Measurements from ENCODE around the gene LSS. TPM values are rescaled to one million over a fixed set of nuclear protein-coding genes. Genes with fewer than 3 reads are reported as not detected.
A peak's percentile ranks its signal among the peaks of the same experiment; 100 is the strongest.
"Not testable (repeated sequence)": the region's sequence is repeated elsewhere in the genome, so short reads cannot be mapped to it uniquely, and the experiment has no call there.

Gene LSS
- total RNA-seq, 1 experiment from 2014 or later: 55.0 TPM

DNA sequence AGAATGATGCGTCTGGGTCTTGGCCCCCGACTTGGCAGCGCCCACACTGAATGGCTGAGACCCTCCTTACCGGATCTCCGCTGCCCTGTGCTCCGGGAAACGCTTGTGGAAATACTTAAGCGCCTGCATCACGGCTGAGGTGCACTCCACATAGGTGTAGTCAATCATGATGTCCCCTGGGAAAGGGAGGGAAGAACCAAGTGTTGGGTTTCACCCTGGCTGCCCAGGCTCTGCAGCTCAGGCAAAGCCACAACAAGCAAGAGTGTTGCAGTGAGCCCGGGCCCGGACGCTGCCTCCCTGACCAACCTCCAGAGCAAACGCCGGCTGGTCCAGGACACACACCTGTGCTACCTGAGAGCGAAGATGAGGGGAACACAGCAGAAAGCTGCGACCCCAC, 22.8 kb downstream of the LSS start:
- DNase-seq (ENCODE audit: low read depth): no peak

- no peak for DNase-seq (ENCODE audit: low read depth)
Observed at GRCh38 chr21:46205166-46205565, 23.4 kb downstream of the LSS start.

DNA sequence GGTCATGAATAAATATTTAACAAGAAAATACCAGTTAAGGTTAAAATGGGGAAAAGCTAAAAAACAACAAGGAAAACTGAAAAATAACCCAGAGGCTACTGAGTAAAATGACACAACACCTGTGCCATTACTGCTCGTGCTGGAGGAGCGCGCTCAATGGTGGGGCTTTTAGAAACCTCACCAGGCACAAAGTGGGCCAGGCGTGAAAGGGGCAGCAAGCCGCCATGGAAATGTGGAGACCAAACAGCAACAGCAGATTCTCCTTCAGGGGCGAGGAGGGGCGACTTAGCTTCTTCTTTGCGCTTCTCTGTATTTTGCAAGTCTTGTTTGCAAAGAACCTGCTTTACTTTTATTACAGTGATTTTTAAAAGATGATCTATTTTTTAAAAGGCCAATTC, 25.4 kb downstream of the LSS start:
- DNase-seq (ENCODE audit: low read depth): no peak

DNA sequence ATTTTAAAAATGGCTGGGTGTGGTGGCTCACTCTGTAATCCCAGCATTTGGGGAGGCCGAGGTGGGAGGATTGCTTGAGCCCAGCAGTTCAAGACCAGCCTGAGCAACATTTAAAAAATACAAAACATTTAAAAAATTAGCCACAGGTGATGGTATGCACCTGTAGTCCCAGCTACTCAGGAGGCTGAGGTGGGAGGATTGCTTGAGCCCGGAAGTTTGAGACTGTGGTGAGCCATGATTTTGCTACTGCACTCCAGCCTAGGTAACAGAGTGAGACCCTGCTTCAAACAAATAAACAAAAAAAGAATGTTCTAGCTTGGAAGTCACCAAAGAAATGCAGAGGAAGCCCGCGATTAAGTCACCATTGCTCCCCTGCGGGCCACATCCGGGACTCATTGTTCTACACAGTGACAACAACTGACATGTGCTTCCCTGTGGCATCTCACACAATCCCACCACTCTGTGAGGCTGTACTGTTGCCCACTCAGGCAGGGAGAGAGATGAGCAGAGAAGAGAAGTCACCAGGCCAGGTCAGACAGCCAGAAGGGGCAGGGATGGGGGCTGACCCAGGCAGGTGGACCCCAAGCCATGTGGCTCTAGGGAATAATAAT, 25.9 kb downstream of the LSS start:
- DNase-seq (ENCODE audit: low read depth): no peak

DNA sequence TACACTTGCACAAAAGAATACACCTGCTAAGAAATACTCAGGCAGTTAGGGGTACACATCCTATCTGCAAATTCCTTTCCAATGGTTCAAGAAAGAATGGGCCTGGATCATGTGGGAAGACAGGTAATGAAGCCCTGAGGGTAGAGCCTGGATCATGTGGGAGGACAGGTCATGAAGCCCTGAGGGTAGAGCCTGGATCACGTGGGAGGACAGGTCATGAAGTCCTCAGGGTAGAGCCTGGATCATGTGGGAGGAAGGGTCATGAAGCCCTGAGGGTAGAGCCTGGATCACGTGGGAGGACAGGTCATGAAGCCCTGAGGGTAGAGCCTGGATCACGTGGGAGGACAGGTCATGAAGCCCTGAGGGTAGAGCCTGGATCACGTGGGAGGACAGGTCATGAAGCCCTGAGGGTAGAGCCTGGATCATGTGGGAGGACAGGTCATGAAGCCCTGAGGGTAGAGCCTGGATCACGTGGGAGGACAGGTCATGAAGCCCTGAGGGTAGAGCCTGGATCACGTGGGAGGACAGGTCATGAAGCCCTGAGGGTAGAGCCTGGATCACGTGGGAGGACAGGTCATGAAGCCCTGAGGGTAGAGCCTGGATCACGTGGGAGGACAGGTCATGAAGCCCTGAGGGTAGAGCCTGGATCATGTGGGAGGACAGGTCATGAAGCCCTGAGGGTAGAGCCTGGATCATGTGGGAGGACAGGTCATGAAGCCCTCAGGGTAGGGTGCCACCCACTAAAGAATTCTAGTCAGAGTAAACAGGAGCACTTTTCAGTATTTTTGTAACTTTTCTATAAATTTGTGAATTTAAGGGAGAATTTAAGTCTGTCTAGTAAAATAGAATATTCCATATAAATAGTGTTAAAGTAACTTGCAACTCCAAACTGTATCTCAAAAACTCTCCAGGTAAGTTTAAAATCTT, 27.4 kb downstream of the LSS start:
- not testable (repeated sequence) for DNase-seq (ENCODE audit: low read depth)

DNA sequence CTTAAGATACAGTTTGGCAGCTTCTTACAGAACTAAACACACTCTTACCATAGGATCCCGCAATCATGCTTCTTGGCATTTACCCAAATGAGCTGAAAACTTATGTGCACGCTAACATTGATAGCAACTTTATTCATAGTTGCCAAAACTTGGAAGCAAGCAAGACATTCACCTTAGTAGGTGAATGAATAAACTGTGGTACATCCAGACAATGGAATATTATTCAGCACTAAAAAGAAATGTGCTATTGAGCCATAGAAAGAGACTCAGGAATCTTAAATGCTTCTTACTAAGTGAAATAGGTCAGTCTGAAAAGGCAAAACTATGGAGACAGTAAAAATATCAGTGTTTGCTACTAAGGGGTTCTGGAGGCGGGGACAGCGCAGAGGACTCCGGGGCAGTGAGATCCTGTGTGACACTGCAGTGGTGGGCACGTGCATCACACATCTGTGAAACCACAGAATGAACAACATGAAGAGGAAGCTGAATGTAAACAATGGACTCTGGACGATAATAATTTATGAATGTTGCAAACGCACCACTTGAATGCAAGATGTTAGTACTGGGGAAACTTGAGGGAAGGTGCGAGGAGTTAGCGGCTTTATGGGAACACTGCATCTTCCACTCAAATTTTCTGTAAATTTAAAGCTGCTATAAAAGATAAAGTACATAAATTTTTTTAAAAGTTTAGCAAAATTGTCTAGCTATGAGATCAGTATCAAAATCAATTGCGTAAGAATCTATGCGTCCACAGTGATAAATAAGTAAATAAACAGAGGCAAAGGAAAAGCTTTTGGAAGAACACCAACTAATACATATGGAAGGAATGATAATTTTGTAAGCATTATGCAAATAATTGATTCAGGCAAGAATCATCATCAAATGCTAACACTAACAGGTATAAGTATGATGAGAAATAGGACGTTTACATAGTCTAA, 28.9 kb downstream of the LSS start:
- DNase-seq (ENCODE audit: low read depth): no peak

DNA sequence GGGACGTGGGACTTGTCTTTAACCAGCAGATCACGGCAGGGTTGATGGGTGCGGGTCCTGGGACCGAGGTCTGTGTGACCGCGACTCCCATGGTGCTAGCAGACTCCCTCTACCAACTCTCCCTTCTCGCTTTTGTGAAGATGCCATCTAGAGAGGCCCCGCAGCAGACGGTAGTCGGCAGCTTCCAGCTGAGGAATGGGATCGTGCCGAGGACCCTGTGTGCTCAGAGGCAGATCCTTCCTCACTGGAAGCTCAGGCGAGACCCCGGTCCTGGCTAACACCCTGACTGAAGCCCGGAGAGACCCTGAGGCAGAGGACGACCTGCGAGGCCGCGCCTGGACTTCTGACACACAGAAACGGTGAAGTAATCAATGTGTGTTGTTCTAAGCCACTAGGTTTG, 31.8 kb downstream of the LSS start:
- DNase-seq (ENCODE audit: low read depth): no peak

- no peak for DNase-seq (ENCODE audit: low read depth)
Observed at GRCh38 chr21:46195595-46196195, 32.9 kb downstream of the LSS start.

- no peak for DNase-seq (ENCODE audit: low read depth)
Observed at GRCh38 chr21:46194374-46195334, 33.9 kb downstream of the LSS start.

GRCh38 chr21:46193829-46194373, 34.7 kb downstream of the LSS start:
- no peak for DNase-seq (ENCODE audit: low read depth)

DNA sequence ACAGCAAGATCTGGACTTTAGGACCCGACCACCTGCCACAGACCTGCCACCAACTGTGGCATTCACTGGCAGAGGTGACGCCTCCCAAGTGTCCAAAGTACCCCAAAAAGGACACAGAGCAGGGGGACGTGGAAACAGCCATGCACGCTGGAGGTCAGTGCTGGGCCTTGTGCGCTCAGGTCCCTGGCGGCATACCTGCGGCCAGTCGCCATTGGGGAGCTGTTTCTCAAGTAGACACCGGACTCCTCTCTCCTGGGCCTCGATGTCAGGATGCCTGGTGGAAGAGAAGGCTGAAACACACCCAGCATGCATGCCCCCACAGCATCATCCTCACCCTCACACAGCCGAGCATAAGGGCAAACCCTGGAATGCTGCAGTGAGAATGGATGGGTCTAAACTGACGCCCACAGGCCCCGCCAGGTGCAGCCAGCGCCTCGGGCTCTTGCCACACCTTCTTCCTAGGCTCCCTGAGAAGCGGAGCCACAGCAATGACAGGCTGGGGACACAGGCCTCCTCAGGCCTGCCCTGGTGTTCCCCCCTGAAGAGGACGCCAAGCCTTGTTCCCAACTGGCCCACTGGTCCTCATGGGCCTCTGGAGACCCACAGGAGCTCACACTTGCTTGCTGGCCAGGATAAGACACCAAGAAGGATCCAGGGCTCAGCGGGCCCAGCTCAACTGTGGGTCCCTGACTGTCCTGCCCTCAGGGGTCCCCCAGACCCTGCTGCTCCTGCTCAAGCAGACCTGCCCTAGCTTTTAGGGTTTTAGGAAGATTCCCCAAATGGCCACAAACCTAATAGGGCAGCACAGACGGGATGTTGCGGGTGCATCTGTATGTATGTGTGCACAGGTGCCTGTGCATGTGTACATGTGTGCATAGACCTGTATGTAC, 36.6 kb downstream of the LSS start:
- DNase-seq (ENCODE audit: low read depth): no peak

- peak; percentile 84 for DNase-seq (ENCODE audit: low read depth)
Observed at GRCh38 chr21:46191257-46191685, 37.3 kb downstream of the LSS start.

DNA sequence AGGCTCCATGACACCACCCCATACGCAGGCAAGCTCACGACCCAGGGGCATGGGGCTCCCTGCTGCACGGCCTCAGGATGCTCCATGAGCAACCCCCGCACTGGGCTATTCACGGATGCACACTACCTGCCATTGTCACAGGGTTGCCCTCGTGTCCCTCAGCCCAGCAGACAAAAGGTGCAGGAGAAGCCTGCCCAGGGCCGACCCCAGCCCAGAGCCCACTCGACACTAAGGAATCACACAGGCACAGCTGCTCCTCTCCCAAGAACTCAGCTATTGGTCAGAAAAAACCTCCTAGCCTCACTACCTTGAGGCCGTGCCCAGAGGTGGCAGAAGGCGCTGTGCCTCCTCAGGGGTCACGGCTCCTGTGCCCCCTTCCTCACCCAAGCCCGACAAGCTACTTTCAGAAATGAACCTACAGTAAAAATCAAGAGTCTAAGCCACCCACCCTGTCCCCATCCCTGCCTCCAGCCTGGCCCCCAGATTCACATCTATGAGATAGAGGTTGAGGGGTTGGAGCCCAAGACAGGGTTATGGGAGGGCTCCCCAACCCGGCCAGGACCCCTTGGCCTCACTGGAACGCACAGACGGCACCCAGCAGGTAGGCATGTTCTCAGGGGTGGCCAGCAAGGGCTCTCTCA, 38.0 kb downstream of the LSS start:
- DNase-seq (ENCODE audit: low read depth): no peak

GRCh38 chr21:46189959-46190490, 38.5 kb downstream of the LSS start:
- no peak for DNase-seq (ENCODE audit: low read depth)

- DNase-seq (ENCODE audit: low read depth): peak; percentile 61
Observed at GRCh38 chr21:46189213-46189958, 39.2 kb downstream of the LSS start.

DNA sequence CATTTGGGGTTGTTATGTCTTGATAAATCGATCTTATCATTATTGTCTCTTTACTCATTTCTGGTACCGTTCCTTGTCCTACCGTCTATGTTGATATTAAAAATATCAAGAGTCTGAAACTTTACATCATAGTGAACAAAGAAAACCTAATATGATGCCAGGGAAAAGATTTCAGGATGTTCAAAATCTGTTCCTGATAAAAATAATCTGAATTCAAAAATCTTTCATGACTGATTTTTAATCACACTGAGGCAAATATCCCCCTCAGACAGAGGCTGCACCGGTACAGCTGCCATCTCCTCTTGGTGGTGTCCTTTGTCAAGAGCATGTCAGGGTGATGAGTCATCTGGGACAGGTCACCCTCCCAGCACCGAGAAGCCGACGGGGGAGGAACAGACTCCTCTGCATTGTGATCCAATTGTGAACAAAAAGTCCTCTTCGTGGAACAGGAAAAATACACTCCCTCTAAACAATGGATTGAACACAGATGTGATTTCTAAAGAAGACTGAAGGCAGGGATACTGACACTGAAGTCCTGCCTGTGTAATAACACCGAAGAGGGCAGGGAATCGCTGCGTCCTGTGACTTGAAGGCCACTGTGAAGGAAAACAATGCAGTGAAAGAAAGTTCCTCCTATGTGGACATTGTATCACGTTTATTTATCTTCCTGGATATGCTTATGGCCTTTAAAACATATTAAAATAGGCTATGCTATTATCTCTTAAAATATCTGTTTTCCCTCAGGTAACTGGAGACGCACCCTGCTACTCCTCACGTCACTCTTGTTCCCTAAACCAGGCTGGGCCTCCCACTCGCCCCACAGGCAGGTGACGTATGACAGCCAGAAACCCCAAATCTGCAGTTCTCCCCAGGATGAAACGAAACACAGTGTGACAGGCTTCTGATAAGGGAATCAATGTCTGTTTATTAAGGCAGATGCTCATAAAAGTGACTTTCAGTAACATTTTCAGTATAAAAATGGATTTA, 40.1 kb downstream of the LSS start:
- peak; percentile 90 for DNase-seq (ENCODE audit: low read depth)
